Thyroid gland (tissue), 4 donors: ENCODE results near the gene COL6A2. TPM values are rescaled to one million over a fixed set of nuclear protein-coding genes. Genes with fewer than 3 reads are reported as not detected.

Source experiments
- DNase-seq, 2 donors: peaks; one replicate each; pipeline ENCODE4 v3.0.0-alpha.2; 2019
- H3K27ac ChIP-seq, 3 donors: fragments of 200-600 bp; sonication (generic); 1 replicate in 2 of 3; 2 replicates in 1 of 3; pipeline ENCODE4 v1.5.1; 2016 to 2019; ENCODE audit warnings: mild to moderate bottlenecking in 1 of 3, moderate library complexity in 1 of 3
- H3K27me3 ChIP-seq: fragments of 200-600 bp; sonication (generic); one replicate; pipeline ENCODE4 v1.5.1; 2019
- H3K36me3 ChIP-seq, 2 donors: fragments of 200-600 bp; sonication (generic); one replicate each; pipeline ENCODE4 v1.5.1; 2016 to 2019
- H3K4me1 ChIP-seq, 2 donors: fragments of 200-600 bp; sonication (generic); one replicate each; pipeline ENCODE4 v1.5.1; 2017 to 2019
- H3K4me3 ChIP-seq, 3 donors: fragments of 200-600 bp; sonication (generic); replicated peaks in 1 of 3; 1 replicate in 2 of 3; 2 replicates in 1 of 3; pipeline ENCODE4 v1.5.1; 2016; ENCODE audit warnings: mild to moderate bottlenecking in 1 of 3
- H3K9me3 ChIP-seq: fragments of 200-600 bp; sonication (generic); one replicate; pipeline ENCODE4 v1.5.1; 2017
- POLR2A ChIP-seq, 2 donors: fragments of 450-650 bp; IDR thresholded peaks; one replicate each; pipeline ENCODE4 v1.6.1; 2017; ENCODE audit warnings: antibody characterized with exemption in 2 of 2, mild to moderate bottlenecking in 2 of 2, moderate library complexity in 1 of 2
- WGBS, 2 donors: methylation state at CpG; one replicate each; pipeline ENCODE4 v1.1.5; 2017; 5-methylcytosine and 5-hydroxymethylcytosine counted together
- intact Hi-C: fragments of 100-400 bp; cut with DNase I; formaldehyde crosslinking; loops from one replicate; pipeline ENCODE4 v1.15.1; 2023
- total RNA-seq, 4 donors: library from RNA; depleted of rRNA; stranded (reverse); fragments of >200 nt; gene quantifications; one replicate each; pipeline ENCODE4 v1.2.3, GENCODE V29; 2016
- TF ChIP-seq, protein P1 (sequence below), 6 experiments: fragments of 200-600 bp in 3 of 6; fragments of 450-650 bp in 3 of 6; sonication (generic) in 3 of 6; IDR thresholded peaks; one replicate each; pipeline ENCODE4 v1.5.1; 2016 to 2019; ENCODE audit warnings: antibody characterized with exemption in 6 of 6, mild to moderate bottlenecking in 2 of 6, inconsistent platforms in 1 of 6, moderate library complexity in 1 of 6

Gene COL6A2
- total RNA-seq, 4 donors from 2014 or later = 79.4 to 191 (median 172) TPM

DNA sequence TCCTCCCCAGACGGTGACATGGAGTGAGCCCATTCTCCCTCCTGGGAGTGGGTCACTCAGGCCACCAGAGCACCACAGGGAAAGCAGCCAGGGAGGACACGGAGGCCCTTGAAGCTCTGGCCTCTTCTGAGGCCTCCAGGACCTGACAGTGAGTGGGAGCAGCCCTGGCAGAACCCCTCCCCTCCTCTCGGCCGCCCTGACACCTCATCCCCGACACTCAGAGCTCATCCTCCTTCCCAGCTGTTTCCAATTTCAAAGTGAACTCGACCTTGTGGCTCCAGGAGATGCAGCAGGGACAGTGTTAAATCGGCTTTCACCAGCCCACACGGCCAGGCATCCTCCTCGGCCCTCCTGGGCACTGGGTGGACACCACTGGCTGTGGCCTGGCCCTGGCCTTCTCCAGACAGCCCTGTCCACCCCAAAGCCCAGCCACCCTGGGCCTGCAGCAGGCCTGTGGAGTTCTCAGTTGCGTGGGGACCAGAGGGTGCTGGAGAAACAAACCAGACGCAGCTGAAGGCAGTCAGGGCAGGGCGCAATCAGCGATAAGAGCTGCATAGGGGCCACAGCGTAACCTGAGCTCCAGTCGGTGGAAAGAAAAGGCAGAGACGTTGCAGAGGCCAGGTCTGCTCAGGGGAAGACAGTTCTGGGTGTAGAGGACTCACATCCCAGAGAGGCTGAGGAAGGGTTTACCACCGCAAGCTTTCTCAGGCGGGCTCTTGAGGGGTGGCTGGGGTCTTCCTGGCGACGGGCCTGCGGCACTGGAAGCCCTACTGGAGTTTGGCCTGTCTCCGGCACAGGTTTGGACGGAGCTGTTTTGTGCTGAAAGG is 30.4 kb downstream of the COL6A2 start:
- H3K4me3 ChIP-seq = no peak overlapping the region
- no peaks in the 10 kb centered on the region for H3K36me3 ChIP-seq
- no peaks in the 10 kb centered on the region for H3K9me3 ChIP-seq
- H3K27ac ChIP-seq = no peak overlapping the region
- TF ChIP-seq, protein P1, sequence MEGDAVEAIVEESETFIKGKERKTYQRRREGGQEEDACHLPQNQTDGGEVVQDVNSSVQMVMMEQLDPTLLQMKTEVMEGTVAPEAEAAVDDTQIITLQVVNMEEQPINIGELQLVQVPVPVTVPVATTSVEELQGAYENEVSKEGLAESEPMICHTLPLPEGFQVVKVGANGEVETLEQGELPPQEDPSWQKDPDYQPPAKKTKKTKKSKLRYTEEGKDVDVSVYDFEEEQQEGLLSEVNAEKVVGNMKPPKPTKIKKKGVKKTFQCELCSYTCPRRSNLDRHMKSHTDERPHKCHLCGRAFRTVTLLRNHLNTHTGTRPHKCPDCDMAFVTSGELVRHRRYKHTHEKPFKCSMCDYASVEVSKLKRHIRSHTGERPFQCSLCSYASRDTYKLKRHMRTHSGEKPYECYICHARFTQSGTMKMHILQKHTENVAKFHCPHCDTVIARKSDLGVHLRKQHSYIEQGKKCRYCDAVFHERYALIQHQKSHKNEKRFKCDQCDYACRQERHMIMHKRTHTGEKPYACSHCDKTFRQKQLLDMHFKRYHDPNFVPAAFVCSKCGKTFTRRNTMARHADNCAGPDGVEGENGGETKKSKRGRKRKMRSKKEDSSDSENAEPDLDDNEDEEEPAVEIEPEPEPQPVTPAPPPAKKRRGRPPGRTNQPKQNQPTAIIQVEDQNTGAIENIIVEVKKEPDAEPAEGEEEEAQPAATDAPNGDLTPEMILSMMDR (IDR thresholded peaks at IDR 0.05) = no peak
- TF ChIP-seq POLR2A (IDR thresholded peaks at IDR 0.05) = no peak
- H3K4me1 ChIP-seq = no peaks in the 10 kb centered on the region
- peak in 1 of 2 donors; percentile 0 for DNase-seq
- WGBS, 2 donors = 73 to 80% methylated on average over 23 of the region's 23 CpGs
- intact Hi-C loops = no loop called here
- no peaks in the 10 kb centered on the region for H3K27me3 ChIP-seq

DNA sequence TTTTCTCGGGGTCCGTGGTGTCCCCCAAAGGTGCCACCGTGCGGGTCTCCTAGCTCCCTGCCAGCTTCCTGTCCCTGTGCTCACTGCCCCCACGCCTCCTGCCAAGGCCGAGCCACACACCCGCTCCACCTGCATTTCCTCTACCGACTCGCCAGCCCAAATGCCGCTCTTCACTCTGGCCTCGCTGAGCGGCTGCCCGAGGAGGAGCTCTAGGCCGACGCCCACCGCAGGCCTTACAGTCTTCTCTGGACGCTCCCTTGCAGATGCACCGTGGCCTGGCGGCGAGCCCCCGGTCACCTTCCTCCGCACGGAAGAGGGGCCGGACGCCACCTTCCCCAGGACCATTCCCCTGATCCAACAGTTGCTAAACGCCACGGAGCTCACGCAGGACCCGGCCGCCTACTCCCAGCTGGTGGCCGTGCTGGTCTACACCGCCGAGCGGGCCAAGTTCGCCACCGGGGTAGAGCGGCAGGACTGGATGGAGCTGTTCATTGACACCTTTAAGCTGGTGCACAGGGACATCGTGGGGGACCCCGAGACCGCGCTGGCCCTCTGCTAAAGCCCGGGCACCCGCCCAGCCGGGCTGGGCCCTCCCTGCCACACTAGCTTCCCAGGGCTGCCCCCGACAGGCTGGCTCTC is 31.1 kb downstream of the COL6A2 start:
- no peak for TF ChIP-seq POLR2A (IDR thresholded peaks at IDR 0.05)
- TF ChIP-seq, protein P1 (IDR thresholded peaks at IDR 0.05) = no peak
- intact Hi-C loops = no loop called here
- Histone ChIP-seq H3K27me3 (no peaks in the 10 kb centered on the region), H3K9me3 (no peaks in the 10 kb centered on the region), H3K4me3 (no peak overlapping the region), H3K27ac (no peak overlapping the region), H3K36me3 (no peaks in the 10 kb centered on the region), H3K4me1 (no peaks in the 10 kb centered on the region)
- DNase-seq = peak in 1 of 2 donors; percentile 0
- 87 to 89% methylated on average over 26 to 44 of the region's 45 CpGs for WGBS, 2 donors

DNA sequence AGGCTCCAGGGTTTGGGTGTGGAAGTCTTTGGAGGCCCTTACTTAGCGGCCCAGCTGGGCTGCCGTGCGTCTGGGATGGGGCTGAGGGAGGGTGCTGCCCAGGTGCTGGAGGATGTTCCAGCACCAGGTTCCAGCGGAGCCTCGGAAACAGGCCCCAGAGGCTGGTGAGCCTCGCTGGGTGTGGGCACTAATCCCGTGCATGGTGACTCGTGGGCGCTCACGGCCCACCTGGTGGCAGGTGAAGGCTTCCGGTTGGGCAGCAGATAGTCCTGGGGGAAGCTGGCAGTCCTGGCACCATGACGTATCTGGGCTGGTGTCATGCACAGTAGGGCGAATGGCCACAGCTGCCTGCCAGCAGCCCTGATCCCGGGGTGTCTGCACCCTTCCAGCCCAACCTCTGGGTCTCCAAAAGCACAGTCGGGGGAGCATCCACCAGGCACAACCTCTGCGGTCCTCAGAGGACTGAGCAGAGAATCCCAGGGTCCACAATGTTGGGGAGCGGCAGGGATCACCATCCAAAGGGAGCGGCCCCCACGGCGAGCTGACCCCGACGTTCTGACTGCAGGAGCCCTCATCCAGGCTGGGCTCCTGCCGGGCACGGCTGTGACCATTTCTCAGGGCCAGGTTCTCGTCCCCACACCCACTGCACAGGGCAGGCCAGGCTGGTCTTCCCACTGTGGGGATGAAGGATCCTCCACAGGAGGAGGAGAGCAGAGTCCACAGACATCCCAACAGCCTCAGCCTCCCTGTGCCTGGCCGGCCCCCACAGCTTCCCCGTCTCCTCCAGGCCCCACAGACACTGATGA is 32.1 kb downstream of the COL6A2 start:
- no peaks in the 10 kb centered on the region for H3K36me3 ChIP-seq
- intact Hi-C loops = no loop called here
- H3K4me1 ChIP-seq = no peaks in the 10 kb centered on the region
- no peak overlapping the region for H3K4me3 ChIP-seq
- TF ChIP-seq, protein P1 (IDR thresholded peaks at IDR 0.05) = no peak
- no peak for TF ChIP-seq POLR2A (IDR thresholded peaks at IDR 0.05)
- no peaks in the 10 kb centered on the region for H3K27me3 ChIP-seq
- no peak for DNase-seq
- H3K27ac ChIP-seq = no peak overlapping the region
- no peaks in the 10 kb centered on the region for H3K9me3 ChIP-seq
- 75 to 84% methylated on average over 2 to 17 of the region's 27 CpGs for WGBS, 2 donors

DNA sequence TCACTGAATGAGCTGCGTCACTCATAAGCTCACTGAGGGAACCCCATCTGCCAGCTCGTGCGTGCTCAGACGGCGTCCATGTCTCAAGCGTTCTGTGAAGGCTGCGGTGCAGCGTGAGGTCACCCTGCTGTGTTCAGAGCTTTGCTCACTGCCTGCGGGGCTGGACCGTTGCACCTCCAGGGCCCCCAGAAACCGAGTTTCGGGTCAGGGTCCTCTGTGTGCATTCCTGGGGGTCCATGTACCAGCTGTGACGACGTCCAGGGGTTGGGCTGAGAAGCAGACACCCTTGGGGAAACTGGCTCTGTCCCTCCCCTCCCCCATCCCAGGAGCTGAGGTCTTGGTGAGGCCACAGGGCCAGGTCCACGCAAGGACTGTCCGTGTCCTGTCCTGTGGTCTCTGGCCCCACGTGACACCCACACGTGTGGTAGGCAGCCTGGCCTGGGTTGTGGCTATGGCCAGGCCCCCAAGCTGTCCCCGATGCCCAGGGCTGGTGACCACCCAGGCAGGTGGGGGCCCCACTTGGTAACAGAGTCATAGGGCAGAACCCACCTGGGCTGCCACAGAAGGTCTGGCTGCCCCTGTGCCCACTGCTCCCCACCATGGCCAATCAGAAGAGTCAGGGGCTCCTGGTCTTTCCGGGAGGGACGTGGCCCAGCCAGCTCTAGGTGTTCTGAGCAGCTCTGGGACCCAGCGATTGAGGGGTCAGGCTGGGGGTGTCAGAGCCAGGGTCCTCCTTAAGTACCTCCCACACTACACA is 33.1 kb downstream of the COL6A2 start:
- Histone ChIP-seq H3K4me1 (no peaks in the 10 kb centered on the region), H3K36me3 (no peaks in the 10 kb centered on the region), H3K4me3 (no peak overlapping the region), H3K9me3 (no peaks in the 10 kb centered on the region), H3K27ac (no peak overlapping the region), H3K27me3 (no peaks in the 10 kb centered on the region)
- DNase-seq = no peak
- intact Hi-C loops = no loop called here
- TF ChIP-seq POLR2A (IDR thresholded peaks at IDR 0.05) = no peak
- TF ChIP-seq, protein P1 (IDR thresholded peaks at IDR 0.05) = no peak
- WGBS, 2 donors = 56 to 75% methylated on average over 11 of the region's 22 CpGs
